HTR-8/SVneo (cell line): Measurements from ENCODE around the gene KCNK2.

Experiments
- DNase-seq: peaks from one replicate; pipeline ENCODE4 v3.0.0; 2011; ENCODE audit warnings: low spot score, mixed read lengths; ENCODE audit not compliant: insufficient read length
- FAIRE-seq: peaks from 2 replicates; lab custom pipeline; 2011; peaks lifted over from hg19 to GRCh38; lab: Jason Lieb, UNC

The KCNK2 gene

GRCh38 chr1:215241451-215241850, 158.9 kb downstream of the KCNK2 start:
- DNase-seq = no peak
- no peak for FAIRE-seq

- FAIRE-seq (no peak), DNase-seq (no peak)
These were observed 161.0 kb downstream of the KCNK2 start for GRCh38 chr1:215243345-215244054.

- DNase-seq = no peak
- no peak for FAIRE-seq
These were observed 168.4 kb downstream of the KCNK2 start for GRCh38 chr1:215250913-215251312.

GRCh38 chr1:215251428-215251827, 168.9 kb downstream of the KCNK2 start:
- FAIRE-seq (no peak), DNase-seq (no peak)

- FAIRE-seq (no peak), DNase-seq (no peak)
These were observed 169.6 kb downstream of the KCNK2 start for GRCh38 chr1:215252164-215252563.

- no peak for FAIRE-seq
- DNase-seq = no peak
These were observed 174.6 kb downstream of the KCNK2 start for GRCh38 chr1:215256936-215257679.

GRCh38 chr1:215260711-215261110, 178.2 kb downstream of the KCNK2 start:
- DNase-seq (no peak), FAIRE-seq (no peak)

GRCh38 chr1:215262106-215262505, 179.6 kb downstream of the KCNK2 start:
- no peak for DNase-seq
- FAIRE-seq = no peak

- DNase-seq = no peak
- peak; percentile 31 for FAIRE-seq
These were observed 181.1 kb downstream of the KCNK2 start for GRCh38 chr1:215263636-215264035.

- DNase-seq = no peak
- FAIRE-seq = no peak
These were observed 182.1 kb downstream of the KCNK2 start for GRCh38 chr1:215264649-215265048.

- DNase-seq = no peak
- FAIRE-seq = no peak
These were observed 185.0 kb downstream of the KCNK2 start for GRCh38 chr1:215267495-215267894.

GRCh38 chr1:215269955-215270354, 187.4 kb downstream of the KCNK2 start:
- no peak for DNase-seq
- no peak for FAIRE-seq

- DNase-seq (peak; percentile 57), FAIRE-seq (peak; percentile 26)
These were observed 191.4 kb downstream of the KCNK2 start for GRCh38 chr1:215273838-215274516.

- DNase-seq = no peak
These were observed 194.0 kb downstream of the KCNK2 start for GRCh38 chr1:215276582-215276981.

GRCh38 chr1:215277532-215277931, 195.0 kb downstream of the KCNK2 start:
- DNase-seq = peak; percentile 5

More at GRCh38 chr1:215276582-215276981, 194.0 kb downstream of the KCNK2 start:
- FAIRE-seq = no peak

GRCh38 chr1:215279682-215280081, 197.1 kb downstream of the KCNK2 start:
- no peak for DNase-seq
- FAIRE-seq = no peak

More at GRCh38 chr1:215277532-215277931, 195.0 kb downstream of the KCNK2 start:
- no peak for FAIRE-seq

GRCh38 chr1:215282557-215282956, 200.0 kb downstream of the KCNK2 start:
- DNase-seq (no peak), FAIRE-seq (no peak)

GRCh38 chr1:215285013-215285800, 202.7 kb downstream of the KCNK2 start:
- no peak for FAIRE-seq
- DNase-seq = no peak
